ENCODE results near the gene IGFLR1.

Gene IGFLR1

DNA sequence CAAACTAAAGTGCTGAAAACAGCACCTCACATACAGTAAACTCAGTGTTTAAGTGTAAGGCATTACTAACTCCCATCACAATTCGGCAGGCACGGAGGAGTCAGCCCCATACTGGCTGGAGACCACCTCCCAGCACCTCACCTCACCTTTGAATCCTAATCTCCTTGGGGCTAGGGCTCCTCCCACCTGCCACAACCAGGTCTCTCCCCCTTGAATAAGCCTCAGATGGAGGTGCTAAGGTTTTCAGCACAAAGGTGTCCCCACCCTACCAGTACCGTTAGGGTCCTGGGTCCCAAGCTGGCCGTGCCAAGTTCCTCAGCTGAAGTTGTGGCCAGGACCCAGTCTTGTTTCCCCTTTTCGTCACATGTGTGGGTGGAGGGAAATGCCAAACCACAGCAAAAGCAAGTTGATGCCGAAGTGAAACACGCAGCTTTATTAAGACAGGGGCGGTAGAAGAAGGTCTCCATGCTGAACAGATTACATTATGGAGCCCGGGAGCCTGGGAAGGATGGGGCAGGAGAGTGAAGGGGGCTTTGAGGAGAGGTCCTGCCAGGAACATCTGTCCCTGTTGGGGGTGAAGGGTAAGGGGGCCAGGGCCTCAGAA lies at the start of gene IGFLR1:
Gene IGFLR1 (minus strand): TSS at position 332 of the 604 bp plus-strand sequence. CDS start 1,272 bp downstream, outside the sequence.
- DNase-seq (ENCODE audit: low spot score) = no peak

- no peak for DNase-seq (ENCODE audit: low spot score)
These were observed 49.6 kb upstream of the IGFLR1 start for GRCh38 chr19:35791814-35792279.

DNA sequence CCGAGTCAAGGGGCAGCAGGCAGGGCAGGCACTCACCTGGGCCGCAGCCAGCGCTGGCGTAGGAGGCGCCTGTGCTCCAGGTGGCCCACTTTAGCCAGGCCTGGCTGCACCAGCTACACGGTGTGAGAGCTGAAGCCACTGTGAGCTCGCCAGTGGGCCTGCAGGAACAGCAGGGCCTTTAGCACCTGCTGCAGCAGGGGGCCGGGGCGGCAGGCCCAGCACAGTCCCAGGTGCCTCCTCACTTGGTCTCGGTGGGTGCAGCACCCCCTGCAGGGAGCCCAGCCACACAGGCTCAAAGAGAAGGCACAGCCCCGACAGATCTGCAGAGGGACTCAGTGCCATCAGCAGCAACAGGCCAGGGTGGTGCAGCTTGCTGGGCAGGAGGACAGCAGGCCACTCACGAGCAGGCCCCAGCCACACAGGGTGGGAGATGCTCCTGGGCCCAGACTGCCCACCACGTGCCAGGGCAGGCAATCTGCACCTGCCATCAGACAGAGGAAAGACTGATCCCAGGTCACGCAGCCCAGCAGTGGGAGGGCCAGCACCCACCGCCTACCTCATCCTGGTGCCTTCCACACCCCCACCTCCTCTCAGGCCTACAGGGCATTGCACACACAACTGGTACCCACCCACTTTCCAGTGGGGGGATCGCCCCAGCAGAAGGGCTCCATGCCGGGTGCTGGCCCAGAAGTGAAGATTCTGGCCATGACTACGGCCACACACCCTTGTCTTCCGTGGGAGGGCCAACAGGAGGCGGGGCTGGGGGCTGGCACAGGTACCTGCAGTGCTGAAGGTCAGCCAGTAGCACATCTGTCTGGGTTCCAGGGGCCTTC lies 48.9 kb upstream of the IGFLR1 start:
- no peak for DNase-seq (ENCODE audit: low spot score)

DNA sequence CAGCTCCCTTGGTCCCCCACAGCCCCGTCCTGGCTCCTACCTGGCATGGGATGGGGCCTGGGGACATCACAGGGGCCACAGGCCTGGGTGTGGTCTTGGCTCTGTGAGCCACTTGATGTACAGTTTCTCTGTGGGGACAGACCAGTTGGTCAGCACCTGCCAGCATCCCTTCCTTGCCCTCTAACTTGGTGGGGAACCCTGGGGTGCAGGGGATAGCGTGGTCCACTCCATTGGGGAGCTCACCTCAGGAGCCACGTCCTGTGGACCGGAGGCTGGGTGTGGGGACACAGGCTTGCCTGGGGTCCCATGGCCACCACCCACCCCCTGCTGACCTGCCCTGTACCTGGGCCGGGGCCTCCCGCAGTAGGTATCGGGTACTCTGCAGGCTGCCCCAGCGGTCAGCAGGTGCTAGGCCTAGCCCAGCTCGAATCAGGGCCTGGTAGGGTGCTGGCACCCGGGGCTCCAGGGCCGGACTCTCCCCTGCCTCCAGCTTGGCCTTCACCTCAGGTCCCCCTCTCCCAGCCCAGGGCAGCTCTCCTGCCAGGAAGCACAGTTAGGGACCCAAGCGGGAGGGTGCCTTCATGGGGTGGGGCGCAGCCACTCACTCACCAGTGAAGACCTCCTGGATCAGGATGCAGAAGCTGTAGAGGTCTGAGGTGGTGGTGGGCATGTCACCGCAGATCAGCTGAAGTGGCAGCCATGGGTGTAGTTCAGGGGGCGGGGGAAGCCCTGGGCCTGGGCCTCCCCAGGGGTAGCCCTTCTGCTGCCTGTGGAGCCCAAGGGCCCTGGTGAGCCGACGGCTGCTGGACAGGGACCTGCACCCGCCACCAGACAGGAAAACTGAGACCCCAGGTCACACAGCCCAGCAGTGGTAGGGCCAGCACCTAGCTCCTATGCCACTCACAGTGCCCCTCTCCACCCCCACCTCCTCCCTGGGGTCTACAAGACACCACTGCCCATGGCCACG lies 48.0 kb upstream of the IGFLR1 start:
- DNase-seq (ENCODE audit: low spot score) = no peak

GRCh38 chr19:35789195-35789977 lies 47.1 kb upstream of the IGFLR1 start:
- DNase-seq (ENCODE audit: low spot score) = no peak

- DNase-seq (ENCODE audit: low spot score) = no peak
These were observed 46.1 kb upstream of the IGFLR1 start for GRCh38 chr19:35788205-35788960.

- DNase-seq (ENCODE audit: low spot score) = no peak
These were observed 45.1 kb upstream of the IGFLR1 start for GRCh38 chr19:35787227-35787799.

DNA sequence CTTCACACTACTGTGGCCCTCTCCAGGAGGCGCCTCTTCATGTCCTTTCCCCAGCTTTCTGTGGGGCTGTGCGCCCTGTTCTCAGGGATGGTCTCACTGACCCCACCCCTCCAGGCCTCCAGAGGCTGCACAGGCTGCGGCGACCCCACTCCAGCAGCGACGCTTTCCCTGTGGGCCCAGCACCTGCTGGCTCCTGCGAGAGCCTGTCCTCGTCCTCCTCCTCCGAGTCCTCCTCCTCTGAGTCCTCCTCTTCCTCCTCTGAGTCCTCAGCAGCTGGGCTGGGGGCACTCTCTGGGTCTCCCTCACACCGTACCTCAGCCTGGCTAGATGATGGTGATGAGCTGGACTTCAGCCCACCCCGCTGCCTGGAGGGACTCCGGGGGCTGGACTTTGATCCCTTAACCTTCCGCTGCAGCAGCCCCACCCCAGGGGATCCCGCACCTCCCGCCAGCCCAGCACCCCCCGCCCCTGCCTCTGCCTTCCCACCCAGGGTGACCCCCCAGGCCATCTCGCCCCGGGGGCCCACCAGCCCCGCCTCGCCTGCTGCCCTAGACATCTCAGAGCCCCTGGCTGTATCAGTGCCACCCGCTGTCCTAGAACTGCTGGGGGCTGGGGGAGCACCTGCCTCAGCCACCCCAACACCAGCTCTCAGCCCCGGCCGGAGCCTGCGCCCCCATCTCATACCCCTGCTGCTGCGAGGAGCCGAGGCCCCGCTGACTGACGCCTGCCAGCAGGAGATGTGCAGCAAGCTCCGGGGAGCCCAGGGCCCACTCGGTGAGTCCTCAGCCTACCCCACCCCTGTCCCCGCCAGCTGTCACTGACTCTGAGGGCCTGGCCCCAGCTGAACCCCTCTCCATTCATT lies 44.3 kb upstream of the IGFLR1 start:
- DNase-seq (ENCODE audit: low spot score) = no peak

DNA sequence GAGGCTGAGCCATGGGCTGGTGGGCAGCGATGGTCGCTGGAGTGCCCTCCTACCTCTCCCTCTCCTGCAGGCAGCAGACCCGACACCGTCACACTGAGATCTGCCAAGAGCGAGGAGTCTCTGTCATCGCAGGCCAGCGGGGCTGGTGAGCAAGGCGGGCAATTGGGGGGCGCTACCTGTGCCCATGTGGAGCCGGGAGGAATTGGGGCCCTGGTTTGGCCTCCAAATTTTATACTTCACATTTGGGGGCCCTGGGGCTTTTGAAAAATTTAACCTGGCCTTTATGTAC lies 43.0 kb upstream of the IGFLR1 start:
- no peak for DNase-seq (ENCODE audit: low spot score)

DNA sequence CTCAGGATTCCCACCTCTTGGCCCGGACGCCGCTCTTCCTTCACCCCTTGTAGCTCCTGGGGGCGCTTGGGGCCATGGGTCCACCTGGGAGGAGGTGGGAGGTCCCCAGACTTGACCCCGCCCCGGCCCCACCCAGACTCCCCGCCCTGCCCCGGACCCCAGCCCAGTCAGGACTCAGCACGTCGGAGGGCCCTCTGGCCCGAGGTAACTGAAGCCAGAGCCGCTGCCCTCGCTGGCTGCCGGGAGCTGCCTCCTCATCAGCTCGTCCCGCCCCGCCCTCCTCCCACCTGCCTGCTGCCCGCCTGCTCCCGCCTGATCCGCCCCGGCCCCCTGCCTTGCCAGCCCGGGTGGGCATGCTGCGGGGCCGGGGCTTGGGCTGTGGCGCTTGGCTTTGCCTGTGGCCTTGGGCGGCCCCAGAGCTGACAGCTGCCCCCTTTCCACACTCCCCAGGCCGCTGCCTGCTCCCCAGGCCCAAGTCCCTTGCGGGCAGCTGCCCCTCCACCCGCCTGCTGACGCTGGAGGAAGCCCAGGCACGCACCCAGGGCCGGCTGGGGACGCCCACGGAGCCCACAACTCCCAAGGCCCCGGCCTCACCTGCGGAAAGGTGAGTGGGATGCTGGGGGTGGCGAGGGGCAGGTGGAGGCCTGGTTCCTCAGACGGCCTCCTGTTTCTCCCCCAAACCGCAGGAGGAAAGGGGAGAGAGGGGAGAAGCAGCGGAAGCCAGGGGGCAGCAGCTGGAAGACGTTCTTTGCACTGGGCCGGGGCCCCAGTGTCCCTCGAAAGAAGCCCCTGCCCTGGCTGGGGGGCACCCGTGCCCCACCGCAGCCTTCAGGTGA lies 42.5 kb upstream of the IGFLR1 start:
- DNase-seq (ENCODE audit: low spot score) = no peak

GRCh38 chr19:35783469-35784434 lies 41.5 kb upstream of the IGFLR1 start:
- DNase-seq (ENCODE audit: low spot score) = no peak

GRCh38 chr19:35782589-35782988 lies 40.3 kb upstream of the IGFLR1 start:
- no peak for DNase-seq (ENCODE audit: low spot score)

DNA sequence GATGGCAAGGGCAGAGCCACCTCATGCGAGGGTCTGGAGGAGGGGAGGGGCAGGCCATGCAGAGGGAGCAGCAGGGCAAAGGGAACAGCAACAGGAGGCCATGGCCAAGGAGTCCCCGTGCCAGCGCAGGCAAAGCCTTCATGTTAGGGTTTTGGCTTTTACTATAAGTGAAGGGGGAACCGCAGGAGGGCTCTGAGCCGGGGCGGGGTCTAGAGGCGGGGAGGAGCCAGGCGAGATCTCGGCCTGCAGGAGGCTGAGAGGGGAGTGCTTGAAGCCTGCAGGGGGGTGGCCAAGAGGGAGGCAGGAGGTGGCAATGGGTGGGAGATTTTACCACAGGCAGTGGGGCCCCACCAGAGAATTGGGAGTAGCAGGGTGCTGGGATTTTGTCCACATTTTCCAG lies 39.4 kb upstream of the IGFLR1 start:
- no peak for DNase-seq (ENCODE audit: low spot score)

- DNase-seq (ENCODE audit: low spot score) = no peak
These were observed 38.5 kb upstream of the IGFLR1 start for GRCh38 chr19:35780717-35781116.

DNA sequence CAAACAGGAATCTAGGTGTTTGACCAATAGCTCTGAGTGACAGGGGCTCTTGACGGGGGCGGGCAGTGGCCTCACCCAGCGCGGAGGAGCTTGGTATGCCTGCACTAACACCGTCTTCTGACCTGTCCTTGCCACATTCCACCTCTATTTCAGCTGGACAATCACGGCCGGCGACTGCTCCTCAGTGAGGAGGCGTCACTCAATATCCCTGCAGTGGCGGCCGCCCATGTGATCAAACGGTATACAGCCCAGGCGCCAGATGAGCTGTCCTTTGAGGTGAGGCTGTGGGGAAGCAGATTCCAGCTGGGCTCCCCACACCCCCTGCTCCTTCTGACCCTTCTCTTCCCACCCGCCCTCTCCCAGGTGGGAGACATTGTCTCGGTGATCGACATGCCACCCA lies 37.8 kb upstream of the IGFLR1 start:
- DNase-seq (ENCODE audit: low spot score) = no peak

DNA sequence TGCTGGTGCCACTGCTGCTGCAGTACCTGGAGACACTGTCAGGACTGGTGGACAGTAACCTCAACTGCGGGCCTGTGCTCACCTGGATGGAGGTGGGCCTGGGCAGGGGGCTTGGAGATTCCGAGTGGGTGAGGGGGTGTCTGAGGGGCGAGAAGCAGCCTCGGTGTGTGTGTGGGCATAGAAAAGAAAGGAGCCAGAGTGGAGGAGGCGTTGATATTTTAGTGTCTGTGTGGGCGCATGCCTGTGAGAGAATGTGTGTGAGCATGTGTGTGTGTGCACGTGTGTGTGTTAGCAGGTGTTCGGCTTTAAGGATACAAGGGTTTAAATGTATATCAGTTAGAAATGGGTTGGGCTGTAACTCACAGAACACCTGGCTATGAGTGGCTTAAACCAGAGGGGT lies 36.8 kb upstream of the IGFLR1 start:
- no peak for DNase-seq (ENCODE audit: low spot score)

- no peak for DNase-seq (ENCODE audit: low spot score)
These were observed 35.7 kb upstream of the IGFLR1 start for GRCh38 chr19:35777961-35778360.
